Right lobe of liver (tissue), 6 donors: Measurements from ENCODE around the gene SLC45A1. TPM values are rescaled to one million over a fixed set of nuclear protein-coding genes. Genes with fewer than 3 reads are reported as not detected.

ENCODE experiments used
- ATAC-seq, 4 donors: fragments of 200-7000 bp; cut with Tn5 transposase; one replicate each; pipeline ENCODE4 v1.9.1; 2020; ENCODE audit warnings: mild to moderate bottlenecking in 4 of 4, moderate library complexity in 4 of 4
- DNase-seq, 3 donors: peaks; one replicate each; pipeline ENCODE4 v3.0.0-alpha.2; 2020
- H3K27ac ChIP-seq, 3 donors: fragments of 200-600 bp; one replicate each; pipeline ENCODE4 v1.8.0; 2022
- H3K27me3 ChIP-seq, 2 donors: fragments of 200-600 bp; one replicate each; pipeline ENCODE4 v1.8.0; 2022
- H3K36me3 ChIP-seq, 4 donors: fragments of 200-600 bp; sonication (generic) in 1 of 4; one replicate each; pipeline versions ENCODE4 v1.5.1 to v1.8.0; 2017 to 2022; ENCODE audit warnings: control low read depth in 1 of 4
- H3K4me1 ChIP-seq, 4 donors: fragments of 200-600 bp; sonication (generic) in 1 of 4; one replicate each; pipeline versions ENCODE4 v1.5.1 to v1.8.0; 2017 to 2022; ENCODE audit warnings: control low read depth in 1 of 4
- H3K4me3 ChIP-seq, 3 donors: fragments of 200-600 bp; one replicate each; pipeline ENCODE4 v1.8.0; 2022
- H3K9me3 ChIP-seq, 4 donors: fragments of 200-600 bp; sonication (generic) in 1 of 4; one replicate each; pipeline versions ENCODE4 v1.5.1 to v1.8.0; 2017 to 2022; ENCODE audit warnings: control low read depth in 1 of 4
- CTCF ChIP-seq, 4 donors: fragments of 200-600 bp in 3 of 4; fragments of 450-650 bp in 1 of 4; IDR thresholded peaks; one replicate each; pipeline versions ENCODE4 v1.5.1 to v1.8.0; 2016 to 2022; ENCODE audit warnings: antibody characterized with exemption in 4 of 4, mild to moderate bottlenecking in 2 of 4
- POLR2A ChIP-seq: fragments of 450-650 bp; IDR thresholded peaks from one replicate; pipeline ENCODE4 v1.6.1; 2017; ENCODE audit warnings: antibody characterized with exemption, mild to moderate bottlenecking
- WGBS: methylation state at CpG from one replicate; pipeline ENCODE4 v1.1.6; 2018; ENCODE audit warnings: low coverage, low lambda C conversion rate; ENCODE audit not compliant: insufficient coverage; ENCODE audit errors: missing lambda C conversion rate; 5-methylcytosine and 5-hydroxymethylcytosine counted together
- intact Hi-C, 2 donors: fragments of 100-400 bp; cut with DNase I; formaldehyde crosslinking; loops; one replicate each; pipeline versions ENCODE4 v1.11.2 to v1.14.1; 2022
- total RNA-seq, 6 experiments: library from RNA; depleted of rRNA in 2 of 6; stranded (reverse); fragments of >200 nt in 2 of 6; fragmentation: NEBNext Ultra II Directional in 3 of 6; extraction: Animal tissue kit (Norgen Biotek cat#: 25700) in 3 of 6; gene quantifications; one replicate each; pipeline versions ENCODE4 v1.1.0 to v1.2.4, GENCODE V29; 2016 to 2023
- donor health status: DM: no; HTN: yes; CAD: no.
- donor health status: DM: no; HTN: no; CAD: no.
- donor health status: DM: no; HTN: no; CAD: no.
- donor health status: DM: no; HTN: yes; CAD: no.
- donor health status: DM: no; HTN: yes; CAD: no.

SLC45A1 gene
- total RNA-seq, 6 experiments from 2014 or later: 0.13 to 0.53 (median 0.25) TPM; not detected in 1

- Histone ChIP-seq H3K27ac (peak overlapping the region; percentile 44 to 60 (median 48)), H3K36me3 (peaks cover 0 to 4% (median 1%) of the 10 kb centered on the region in 4 donors), H3K4me1 (peaks cover 4 to 72% (median 39%) of the 10 kb centered on the region in 4 donors), H3K9me3 (no peaks in the 10 kb centered on the region), H3K4me3 (no peak overlapping the region), H3K27me3 (no peaks in the 10 kb centered on the region)
- ATAC-seq (peak in 2 of 4 donors; percentile 3), DNase-seq (peak in 1 of 3 donors; percentile 46)
- WGBS: 51% methylated on average over 3 of the region's 9 CpGs
- TF ChIP-seq CTCF (IDR thresholded peaks at IDR 0.05) (no peak), POLR2A (no peak)
- intact Hi-C loops: no loop called here
Observed at GRCh38 chr1:8371372-8371991, 53.6 kb downstream of the SLC45A1 start.

GRCh38 chr1:8373125-8373524 is 55.2 kb downstream of the SLC45A1 start:
- Histone ChIP-seq H3K9me3 (no peaks in the 10 kb centered on the region), H3K4me1 (peaks cover 4 to 64% (median 33%) of the 10 kb centered on the region in 4 donors), H3K27ac (peak overlapping the region; percentile 62 to 71 (median 63)), H3K4me3 (no peak overlapping the region), H3K36me3 (peaks cover 0 to 8% (median 0%) of the 10 kb centered on the region in 4 donors), H3K27me3 (no peaks in the 10 kb centered on the region)
- DNase-seq: peak in 1 of 3 donors; percentile 3
- intact Hi-C loops: no loop called here
- TF ChIP-seq CTCF (IDR thresholded peaks at IDR 0.05): no peak
- WGBS: 71% methylated on average over 3 of the region's 3 CpGs
- ATAC-seq: no peak

- intact Hi-C loops: no loop called here
- H3K4me1 ChIP-seq: peaks cover 4 to 58% (median 32%) of the 10 kb centered on the region in 4 donors
- peak; percentile 21 to 65 (median 64) for DNase-seq
- H3K36me3 ChIP-seq: peaks cover 0 to 8% (median 0%) of the 10 kb centered on the region in 4 donors
- no peaks in the 10 kb centered on the region for H3K9me3 ChIP-seq
- H3K27me3 ChIP-seq: no peaks in the 10 kb centered on the region
- no peak overlapping the region for H3K4me3 ChIP-seq
- peak; percentile 66 to 74 (median 70) for ATAC-seq
- TF ChIP-seq CTCF (IDR thresholded peaks at IDR 0.05) (no peak), POLR2A (peak; percentile 52)
- H3K27ac ChIP-seq: peak overlapping the region; percentile 62 to 71 (median 63)
- WGBS: 37% methylated on average over 15 of the region's 19 CpGs
Observed at GRCh38 chr1:8373581-8374241, 55.8 kb downstream of the SLC45A1 start.

GRCh38 chr1:8374356-8374755 is 56.4 kb downstream of the SLC45A1 start:
- ATAC-seq (no peak), DNase-seq (peak in 1 of 3 donors; percentile 36)
- H3K4me1 ChIP-seq: peaks cover 4 to 59% (median 32%) of the 10 kb centered on the region in 4 donors
- H3K27ac ChIP-seq: peak overlapping the region; percentile 62 to 71 (median 63)
- no peak for TF ChIP-seq CTCF (IDR thresholded peaks at IDR 0.05)
- no peak for TF ChIP-seq POLR2A
- no peak overlapping the region for H3K4me3 ChIP-seq
- H3K36me3 ChIP-seq: peaks cover 0 to 8% (median 0%) of the 10 kb centered on the region in 4 donors
- intact Hi-C loops: no loop called here
- H3K9me3 ChIP-seq: no peaks in the 10 kb centered on the region
- H3K27me3 ChIP-seq: no peaks in the 10 kb centered on the region
- WGBS: 71% methylated on average over 4 of the region's 5 CpGs
